ENCODE results near the gene CFAP52. TPM values are rescaled to one million over a fixed set of nuclear protein-coding genes. Genes with fewer than 3 reads are reported as not detected.

CFAP52 gene
- total and polyA plus RNA-seq, 2 of the 13 experiments (the other 11 are each of a cell fraction or from before 2014, with no cell fraction given), result not detected

DNA sequence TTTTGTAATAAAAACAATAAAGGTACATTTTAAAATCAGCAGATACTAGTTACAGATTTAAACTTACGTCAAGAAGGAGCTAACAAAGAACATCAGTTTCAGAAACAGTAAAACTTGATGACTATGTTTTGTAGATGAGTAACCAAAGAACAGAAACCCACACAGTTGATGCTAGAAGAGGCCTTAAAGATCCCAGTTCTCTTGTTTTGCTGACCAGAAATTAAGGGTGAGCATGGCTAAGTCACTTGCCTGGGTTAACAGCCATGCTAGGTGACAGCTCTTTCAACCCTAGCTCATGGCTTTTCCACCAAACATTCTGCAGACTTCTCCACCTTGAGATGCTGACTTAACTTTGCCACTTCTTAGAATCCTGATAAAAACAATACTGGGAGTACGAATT, 27.2 kb upstream of the CFAP52 start (continued):
- TF ChIP-seq, protein P1, sequence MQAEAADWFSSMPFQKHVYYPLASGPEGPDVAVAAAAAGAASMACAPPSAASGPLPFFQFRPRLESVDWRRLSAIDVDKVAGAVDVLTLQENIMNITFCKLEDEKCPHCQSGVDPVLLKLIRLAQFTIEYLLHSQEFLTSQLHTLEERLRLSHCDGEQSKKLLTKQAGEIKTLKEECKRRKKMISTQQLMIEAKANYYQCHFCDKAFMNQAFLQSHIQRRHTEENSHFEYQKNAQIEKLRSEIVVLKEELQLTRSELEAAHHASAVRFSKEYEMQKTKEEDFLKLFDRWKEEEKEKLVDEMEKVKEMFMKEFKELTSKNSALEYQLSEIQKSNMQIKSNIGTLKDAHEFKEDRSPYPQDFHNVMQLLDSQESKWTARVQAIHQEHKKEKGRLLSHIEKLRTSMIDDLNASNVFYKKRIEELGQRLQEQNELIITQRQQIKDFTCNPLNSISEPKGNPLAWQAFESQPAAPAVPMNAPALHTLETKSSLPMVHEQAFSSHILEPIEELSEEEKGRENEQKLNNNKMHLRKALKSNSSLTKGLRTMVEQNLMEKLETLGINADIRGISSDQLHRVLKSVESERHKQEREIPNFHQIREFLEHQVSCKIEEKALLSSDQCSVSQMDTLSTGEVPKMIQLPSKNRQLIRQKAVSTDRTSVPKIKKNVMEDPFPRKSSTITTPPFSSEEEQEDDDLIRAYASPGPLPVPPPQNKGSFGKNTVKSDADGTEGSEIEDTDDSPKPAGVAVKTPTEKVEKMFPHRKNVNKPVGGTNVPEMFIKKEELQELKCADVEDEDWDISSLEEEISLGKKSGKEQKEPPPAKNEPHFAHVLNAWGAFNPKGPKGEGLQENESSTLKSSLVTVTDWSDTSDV (CRISPR knock-in tag; IDR thresholded peaks at IDR 0.05), result no peak

DNA sequence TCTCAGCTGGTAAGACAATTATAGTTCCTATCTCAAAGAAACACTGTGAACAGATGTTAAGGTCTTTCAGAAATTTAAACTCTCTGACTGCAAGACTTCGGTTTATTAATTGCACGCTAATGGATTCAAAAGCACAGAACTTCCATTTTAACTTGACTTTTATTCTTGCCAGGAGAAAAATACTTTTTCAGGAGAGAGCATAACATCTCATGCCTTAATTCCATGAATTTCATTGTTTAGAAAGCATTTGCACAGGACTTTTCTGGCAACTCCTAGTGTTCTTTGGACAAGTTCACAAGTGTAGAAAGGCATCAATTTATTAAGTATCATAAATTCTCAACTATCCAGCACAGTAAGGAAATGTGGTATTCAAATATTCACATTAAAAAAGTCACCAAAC, 23.3 kb upstream of the CFAP52 start:
- Histone ChIP-seq H3K27me3 (ENCODE audit: control insufficient read depth in 1 of 2, insufficient read depth in 2 of 2, low read length in 2 of 2) (no peaks in the 10 kb centered on the region), H4K20me1 (ENCODE audit: insufficient read depth, low read length) (no peaks in the 10 kb centered on the region), H3K36me3 (replicated peaks in 1 of 2; ENCODE audit: control insufficient read depth in 1 of 2, insufficient read depth in 2 of 2, low read length in 2 of 2) (no peaks in the 10 kb centered on the region), H3K9ac (ENCODE audit: insufficient read depth, low read depth, low read length) (no peak overlapping the region), H2AFZ (ENCODE audit: low read length) (no peak overlapping the region), H3K4me3 (replicated peaks in 1 of 3; ENCODE audit: insufficient read depth in 1 of 3, low read depth in 2 of 3, low read length in 3 of 3) (no peak overlapping the region), H3K27ac (ENCODE audit: extremely low read length, insufficient read depth, low read length) (no peak overlapping the region), H3K4me1 (ENCODE audit: insufficient read depth, low read length) (peaks cover 14% of the 10 kb centered on the region), H3K4me2 (ENCODE audit: low read depth, low read length) (no peak overlapping the region), H3K9me3 (ENCODE audit: low read length) (no peaks in the 10 kb centered on the region), H3K79me2 (ENCODE audit: insufficient read depth, low read length) (no peaks in the 10 kb centered on the region)
- 99% methylated on average over 2 of the region's 2 CpGs for WGBS (ENCODE audit: low lambda C conversion rate)
- intact Hi-C loops (cut with micrococcal nuclease; ENCODE audit: unreplicated experiment), result no loop called here
- ATAC-seq, result no peak
- in situ Hi-C loops (cut with HindIII; ENCODE audit: extremely low pct_ligation_motif_present, low pct_unique_long_range_greater_than_20kb), result no loop called here
- DNase-seq (ENCODE audit: low spot score), result no peak
- FAIRE-seq, result no peak
- no TSS peak for BruUV-seq (replicated peaks)
- POLR2A ChIA-PET, result no interaction called here
- no peak for TF ChIP-seq SP5 (CRISPR knock-in tag; IDR thresholded peaks at IDR 0.05; ENCODE audit: borderline replicate concordance, low read depth)
- CTCF ChIA-PET (ENCODE audit: low intra/inter-chr PET ratio, low total read pairs), result no interaction called here

DNA sequence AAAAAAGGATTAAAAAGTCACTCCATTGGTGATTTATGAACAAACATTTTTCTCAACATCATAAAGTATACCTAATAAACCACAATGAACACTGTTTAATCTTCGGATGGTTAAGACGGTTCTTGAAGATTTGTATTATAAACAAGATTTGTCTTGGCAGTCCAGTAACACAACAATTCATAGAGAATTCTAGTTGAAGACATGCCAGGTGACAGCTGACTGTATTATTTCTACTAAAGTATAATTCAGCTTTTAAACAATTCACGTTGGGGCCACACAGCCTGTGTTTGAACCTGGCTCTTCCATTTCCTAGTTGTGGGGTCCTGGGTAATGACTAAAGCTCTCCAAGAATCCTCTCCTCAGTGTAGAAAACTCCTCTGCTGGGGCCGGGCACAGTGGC, 22.8 kb upstream of the CFAP52 start:
- ChIA-PET CTCF (ENCODE audit: low intra/inter-chr PET ratio, low total read pairs) (interaction anchor here (1.7 kb wide), 1 partner anchor 562 kb away, joined by 7 read pairs; no protein-coding TSS in a partner anchor), POLR2A (no interaction called here)
- no peak overlapping the region for H3K9ac ChIP-seq (ENCODE audit: insufficient read depth, low read depth, low read length)
- H3K79me2 ChIP-seq (ENCODE audit: insufficient read depth, low read length), result no peaks in the 10 kb centered on the region
- 89% methylated on average over 3 of the region's 4 CpGs for WGBS (ENCODE audit: low lambda C conversion rate)
- no peak for ATAC-seq
- H3K36me3 ChIP-seq (replicated peaks in 1 of 2; ENCODE audit: control insufficient read depth in 1 of 2, insufficient read depth in 2 of 2, low read length in 2 of 2), result no peaks in the 10 kb centered on the region
- peaks cover 14% of the 10 kb centered on the region for H3K4me1 ChIP-seq (ENCODE audit: insufficient read depth, low read length)
- no peak for FAIRE-seq
- H4K20me1 ChIP-seq (ENCODE audit: insufficient read depth, low read length), result no peaks in the 10 kb centered on the region
- DNase-seq (ENCODE audit: low spot score), result no peak
- H3K27ac ChIP-seq (ENCODE audit: extremely low read length, insufficient read depth, low read length), result no peak overlapping the region
- no TSS peak for BruUV-seq (replicated peaks)
- no peak overlapping the region for H2AFZ ChIP-seq (ENCODE audit: low read length)
- intact Hi-C loops (cut with micrococcal nuclease; ENCODE audit: unreplicated experiment), result no loop called here
- no peak overlapping the region for H3K4me3 ChIP-seq (replicated peaks in 1 of 3; ENCODE audit: insufficient read depth in 1 of 3, low read depth in 2 of 3, low read length in 3 of 3)
- H3K4me2 ChIP-seq (ENCODE audit: low read depth, low read length), result no peak overlapping the region
- no peaks in the 10 kb centered on the region for H3K9me3 ChIP-seq (ENCODE audit: low read length)
- in situ Hi-C loops (cut with HindIII; ENCODE audit: extremely low pct_ligation_motif_present, low pct_unique_long_range_greater_than_20kb), result no loop called here
- H3K27me3 ChIP-seq (ENCODE audit: control insufficient read depth in 1 of 2, insufficient read depth in 2 of 2, low read length in 2 of 2), result no peaks in the 10 kb centered on the region
- TF ChIP-seq, protein P2, sequence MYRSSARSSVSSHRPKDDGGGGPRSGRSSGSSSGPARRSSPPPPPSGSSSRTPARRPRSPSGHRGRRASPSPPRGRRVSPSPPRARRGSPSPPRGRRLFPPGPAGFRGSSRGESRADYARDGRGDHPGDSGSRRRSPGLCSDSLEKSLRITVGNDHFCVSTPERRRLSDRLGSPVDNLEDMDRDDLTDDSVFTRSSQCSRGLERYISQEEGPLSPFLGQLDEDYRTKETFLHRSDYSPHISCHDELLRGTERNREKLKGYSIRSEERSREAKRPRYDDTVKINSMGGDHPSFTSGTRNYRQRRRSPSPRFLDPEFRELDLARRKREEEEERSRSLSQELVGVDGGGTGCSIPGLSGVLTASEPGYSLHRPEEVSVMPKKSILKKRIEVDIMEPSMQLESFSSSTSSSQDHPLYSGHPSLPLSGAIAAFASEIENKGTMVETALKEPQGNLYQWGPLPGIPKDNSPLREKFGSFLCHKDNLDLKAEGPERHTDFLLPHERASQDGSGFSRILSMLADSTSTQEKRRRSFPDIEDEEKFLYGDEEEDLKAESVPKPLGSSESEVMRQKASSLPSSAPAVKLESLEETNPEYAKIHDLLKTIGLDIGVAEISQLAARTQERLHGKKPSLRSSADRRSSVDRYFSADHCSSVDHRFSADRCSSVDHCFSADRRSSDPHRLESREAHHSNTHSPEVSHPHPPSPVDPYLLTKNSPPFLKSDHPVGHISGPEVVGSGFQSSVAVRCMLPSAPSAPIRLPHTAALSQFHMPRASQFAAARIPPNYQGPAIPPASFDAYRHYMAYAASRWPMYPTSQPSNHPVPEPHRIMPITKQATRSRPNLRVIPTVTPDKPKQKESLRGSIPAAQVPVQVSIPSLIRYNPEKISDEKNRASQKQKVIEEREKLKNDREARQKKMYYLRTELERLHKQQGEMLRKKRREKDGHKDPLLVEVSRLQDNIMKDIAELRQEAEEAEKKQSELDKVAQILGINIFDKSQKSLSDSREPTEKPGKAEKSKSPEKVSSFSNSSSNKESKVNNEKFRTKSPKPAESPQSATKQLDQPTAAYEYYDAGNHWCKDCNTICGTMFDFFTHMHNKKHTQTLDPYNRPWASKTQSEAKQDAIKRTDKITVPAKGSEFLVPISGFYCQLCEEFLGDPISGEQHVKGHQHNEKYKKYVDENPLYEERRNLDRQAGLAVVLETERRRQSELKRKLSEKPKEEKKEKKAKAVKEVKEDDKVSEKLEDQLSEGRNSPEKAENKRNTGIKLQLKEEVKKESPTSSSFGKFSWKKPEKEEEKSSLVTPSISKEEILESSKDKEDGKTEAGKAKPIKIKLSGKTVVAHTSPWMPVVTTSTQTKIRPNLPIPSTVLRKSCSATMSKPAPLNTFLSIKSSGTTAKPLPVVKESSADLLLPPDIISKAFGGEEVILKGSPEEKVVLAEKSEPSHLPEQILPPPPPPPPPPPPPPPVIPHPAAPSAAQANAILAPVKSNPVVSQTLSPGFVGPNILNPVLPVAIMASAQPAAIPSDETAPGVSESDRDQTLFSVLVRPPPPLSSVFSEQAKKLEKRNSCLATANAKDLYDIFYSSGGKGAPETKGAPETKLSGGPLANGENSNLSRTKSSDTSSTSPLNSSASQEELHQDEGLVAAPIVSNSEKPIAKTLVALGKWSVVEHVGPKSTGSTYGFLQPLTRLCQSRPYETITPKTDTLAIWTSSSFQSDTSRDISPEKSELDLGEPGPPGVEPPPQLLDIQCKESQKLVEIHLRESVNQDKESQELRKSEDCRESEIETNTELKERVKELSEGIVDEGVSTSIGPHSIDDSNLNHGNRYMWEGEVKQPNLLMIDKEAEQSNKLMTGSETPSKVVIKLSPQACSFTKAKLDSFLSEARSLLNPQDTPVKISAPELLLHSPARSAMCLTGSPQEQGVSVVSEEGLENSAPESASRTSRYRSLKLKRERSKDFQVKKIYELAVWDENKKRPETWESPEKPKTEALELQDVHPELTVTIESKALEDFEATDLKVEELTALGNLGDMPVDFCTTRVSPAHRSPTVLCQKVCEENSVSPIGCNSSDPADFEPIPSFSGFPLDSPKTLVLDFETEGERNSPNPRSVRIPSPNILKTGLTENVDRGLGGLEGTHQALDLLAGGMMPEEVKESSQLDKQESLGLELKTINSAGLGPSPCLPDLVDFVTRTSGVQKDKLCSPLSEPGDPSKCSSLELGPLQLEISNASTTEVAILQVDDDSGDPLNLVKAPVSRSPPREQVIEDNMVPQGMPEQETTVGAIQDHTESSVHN (CRISPR knock-in tag; IDR thresholded peaks at IDR 0.05), result no peak
- TF ChIP-seq, protein P3, sequence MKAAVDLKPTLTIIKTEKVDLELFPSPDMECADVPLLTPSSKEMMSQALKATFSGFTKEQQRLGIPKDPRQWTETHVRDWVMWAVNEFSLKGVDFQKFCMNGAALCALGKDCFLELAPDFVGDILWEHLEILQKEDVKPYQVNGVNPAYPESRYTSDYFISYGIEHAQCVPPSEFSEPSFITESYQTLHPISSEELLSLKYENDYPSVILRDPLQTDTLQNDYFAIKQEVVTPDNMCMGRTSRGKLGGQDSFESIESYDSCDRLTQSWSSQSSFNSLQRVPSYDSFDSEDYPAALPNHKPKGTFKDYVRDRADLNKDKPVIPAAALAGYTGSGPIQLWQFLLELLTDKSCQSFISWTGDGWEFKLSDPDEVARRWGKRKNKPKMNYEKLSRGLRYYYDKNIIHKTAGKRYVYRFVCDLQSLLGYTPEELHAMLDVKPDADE (CRISPR knock-in tag; IDR thresholded peaks at IDR 0.05), result no peak
